Kidney (tissue), 11 donors: Measurements from ENCODE around the gene FKBP9. TPM values are rescaled to one million over a fixed set of nuclear protein-coding genes. Genes with fewer than 3 reads are reported as not detected.
"Not testable (repeated sequence)": the region's sequence is repeated elsewhere in the genome, so short reads cannot be mapped to it uniquely, and the experiment has no call there.

Experiments
- DNase-seq, 5 donors: peaks; one replicate each; pipeline ENCODE4 v3.0.0-alpha.2; 2013 to 2020
- FAIRE-seq: peaks from 2 replicates; lab custom pipeline; 2012; peaks lifted over from hg19 to GRCh38; lab: Jason Lieb, UNC
- H3K27ac ChIP-seq, 2 donors: one replicate each; pipeline ENCODE4 v1.7.0; 2013; ENCODE audit warnings: low read depth in 2 of 2, low read length in 2 of 2, inconsistent platforms in 1 of 2
- H3K27me3 ChIP-seq: one replicate; pipeline ENCODE4 v1.7.1; 2013; ENCODE audit warnings: low read length, inconsistent platforms; ENCODE audit not compliant: control insufficient read depth, insufficient read depth
- H3K36me3 ChIP-seq, 3 donors: one replicate each; pipeline versions ENCODE4 v1.7.0 to v1.7.1; 2013; ENCODE audit warnings: low read length in 3 of 3, control low read depth in 1 of 3, inconsistent platforms in 1 of 3; ENCODE audit not compliant: insufficient read depth in 3 of 3, control insufficient read depth in 2 of 3
- H3K4me1 ChIP-seq, 3 donors: one replicate each; pipeline versions ENCODE4 v1.7.0 to v1.7.1; 2013; ENCODE audit warnings: low read length in 3 of 3, inconsistent platforms in 1 of 3, low read depth in 1 of 3; ENCODE audit not compliant: control insufficient read depth in 2 of 3, insufficient read depth in 2 of 3
- H3K4me3 ChIP-seq, 3 donors: one replicate each; pipeline versions ENCODE4 v1.7.0 to v1.8.1; 2013; ENCODE audit warnings: low read length in 3 of 3, control low read depth in 1 of 3, inconsistent platforms in 1 of 3
- H3K9ac ChIP-seq, 3 donors: one replicate each; pipeline versions ENCODE4 v1.7.0 to v1.7.1; 2013; ENCODE audit warnings: low read length in 3 of 3, control low read depth in 1 of 3, inconsistent platforms in 1 of 3
- H3K9me3 ChIP-seq, 3 donors: one replicate each; pipeline versions ENCODE4 v1.7.0 to v1.7.1; 2013; ENCODE audit warnings: low read length in 3 of 3, control low read depth in 1 of 3, inconsistent platforms in 1 of 3; ENCODE audit not compliant: control insufficient read depth in 2 of 3, insufficient read depth in 1 of 3
- intact Hi-C: fragments of 100-400 bp; cut with DNase I; formaldehyde crosslinking; loops from one replicate; pipeline ENCODE4 v1.11.1; 2022
- polyA plus RNA-seq: library from polyadenylated mRNA; stranded (reverse); fragments of 350-450 nt; fragmentation: Illumina TruSeq; extraction: RNeasy Lipid Tissue Mini Kit (QIAGEN cat#74804); gene quantifications from one replicate; pipeline ENCODE4 v1.2.3, GENCODE V29; 2014; ENCODE audit warnings: low read depth, low replicate concordance; ENCODE audit not compliant: insufficient read depth
- total RNA-seq: library from RNA; stranded (reverse); fragmentation: NEBNext Ultra II Directional; extraction: Animal tissue kit (Norgen Biotek cat#: 25700); gene quantifications from one replicate; pipeline ENCODE4 v1.2.1, GENCODE V29; 2021
- donor health status: control.
- donor health status: control.
- donor health status: DM: yes; HTN: yes; CAD: no.
- donor health status: Normal renal cell carcinoma (clear cell type).

FKBP9 gene
- total and polyA plus RNA-seq, 2 donors from 2014 or later, result 55.1 to 109 TPM

DNA sequence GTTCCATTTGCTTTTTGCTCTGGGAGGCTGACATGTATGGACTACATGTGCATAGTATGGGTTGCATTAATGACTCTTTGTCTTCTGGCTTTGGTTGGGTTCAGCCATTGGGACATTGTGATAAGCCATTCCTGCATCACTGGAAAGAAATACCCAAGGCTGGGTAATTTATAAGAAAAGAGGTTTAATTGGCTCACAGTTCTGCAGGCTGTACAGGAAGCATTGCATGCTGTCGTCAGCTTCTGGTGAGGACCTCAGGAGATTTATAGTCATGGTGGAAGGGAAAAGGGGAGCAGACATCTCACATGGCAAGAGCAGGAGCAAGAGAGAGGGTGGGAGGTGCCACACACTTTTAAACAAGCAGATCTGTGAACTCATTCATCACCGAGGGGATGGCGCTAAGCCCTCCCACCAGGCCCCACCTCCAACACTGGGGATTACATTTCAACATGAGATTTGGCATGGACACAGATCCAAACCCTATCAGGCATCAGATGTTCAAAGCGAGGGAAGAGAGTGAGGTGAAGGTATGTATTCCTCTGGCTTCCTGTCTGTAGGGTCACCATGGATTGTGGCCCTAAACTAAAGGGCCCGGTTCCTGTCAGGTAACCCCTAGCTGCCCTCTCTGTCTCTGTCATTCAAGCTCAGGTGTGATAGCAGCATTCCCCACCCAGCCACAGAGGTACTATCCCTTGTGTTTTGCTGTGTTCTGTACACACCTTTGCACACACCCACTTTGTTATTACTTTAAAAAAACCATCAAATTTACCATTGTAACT lies 9.4 kb downstream of the FKBP9 start:
- H3K27ac ChIP-seq, H3K9me3 ChIP-seq, intact Hi-C loops, H3K4me1 ChIP-seq, H3K36me3 ChIP-seq, H3K9ac ChIP-seq, H3K27me3 ChIP-seq, FAIRE-seq, H3K4me3 ChIP-seq, DNase-seq: not testable (repeated sequence)

DNA sequence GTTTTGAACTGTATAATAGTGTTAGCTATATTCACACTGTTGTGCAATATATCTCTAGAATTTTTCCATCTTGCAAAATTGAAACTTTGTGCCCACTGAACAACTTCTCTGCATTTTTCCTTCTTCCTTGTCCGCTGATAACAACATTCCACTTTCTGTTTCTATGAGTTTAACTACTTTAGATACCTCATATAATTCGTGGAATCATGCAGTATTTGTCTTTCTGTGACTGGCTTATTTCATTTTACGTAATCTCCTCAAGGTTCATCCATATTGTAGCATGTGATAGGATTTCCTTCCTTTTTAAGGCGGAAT lies 10.0 kb downstream of the FKBP9 start:
- H3K27me3 ChIP-seq, DNase-seq, H3K27ac ChIP-seq, H3K4me1 ChIP-seq, H3K9ac ChIP-seq, FAIRE-seq, H3K4me3 ChIP-seq, H3K36me3 ChIP-seq, H3K9me3 ChIP-seq, intact Hi-C loops: not testable (repeated sequence)

DNA sequence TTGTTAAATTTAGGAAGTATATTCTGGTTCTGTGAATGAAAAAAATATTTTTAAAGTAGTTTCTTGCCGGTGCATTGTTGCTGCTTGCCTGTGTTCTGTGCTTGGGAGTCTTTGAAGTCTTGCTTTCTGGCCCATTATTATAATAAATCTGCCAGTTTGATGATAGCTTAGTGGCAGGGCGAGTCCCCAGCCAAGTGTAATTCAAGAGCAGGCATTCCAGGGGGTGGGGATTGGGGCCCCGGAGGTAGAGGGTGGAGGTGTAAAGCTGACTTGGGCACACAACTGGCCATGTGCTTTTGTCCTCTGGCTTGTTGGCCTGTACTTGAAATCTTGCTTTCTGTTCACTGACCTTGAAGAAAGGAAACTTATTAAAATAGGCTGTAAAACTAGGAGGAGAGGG lies 14.7 kb downstream of the FKBP9 start:
- H3K9me3 ChIP-seq, H3K4me1 ChIP-seq, H3K36me3 ChIP-seq, H3K9ac ChIP-seq, H3K4me3 ChIP-seq, H3K27ac ChIP-seq, FAIRE-seq, intact Hi-C loops, H3K27me3 ChIP-seq: not testable (repeated sequence)
- peak in 3 of 5 donors; percentile 12 to 62 (median 24) for DNase-seq

DNA sequence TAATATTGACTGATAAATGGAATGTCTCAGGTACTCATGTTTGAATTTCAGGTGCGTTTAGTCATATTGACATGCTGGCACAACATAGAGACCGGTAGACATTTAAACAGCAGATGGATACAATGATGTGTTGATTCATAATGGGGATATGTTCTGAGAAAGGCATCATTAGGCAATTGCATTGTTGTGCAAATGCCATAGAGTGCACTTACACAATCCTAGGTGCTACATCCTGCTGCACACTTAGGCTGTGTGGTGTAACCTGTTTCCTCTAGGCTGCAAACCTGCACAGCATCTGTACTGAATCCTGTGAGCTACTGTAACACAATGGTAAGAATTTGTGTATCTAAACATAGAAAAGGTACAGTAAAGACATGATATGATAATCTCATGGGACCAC lies 19.9 kb downstream of the FKBP9 start:
- H3K4me1 ChIP-seq, H3K9ac ChIP-seq, H3K27me3 ChIP-seq, H3K36me3 ChIP-seq, H3K27ac ChIP-seq, FAIRE-seq, DNase-seq, H3K4me3 ChIP-seq, H3K9me3 ChIP-seq, intact Hi-C loops: not testable (repeated sequence)

DNA sequence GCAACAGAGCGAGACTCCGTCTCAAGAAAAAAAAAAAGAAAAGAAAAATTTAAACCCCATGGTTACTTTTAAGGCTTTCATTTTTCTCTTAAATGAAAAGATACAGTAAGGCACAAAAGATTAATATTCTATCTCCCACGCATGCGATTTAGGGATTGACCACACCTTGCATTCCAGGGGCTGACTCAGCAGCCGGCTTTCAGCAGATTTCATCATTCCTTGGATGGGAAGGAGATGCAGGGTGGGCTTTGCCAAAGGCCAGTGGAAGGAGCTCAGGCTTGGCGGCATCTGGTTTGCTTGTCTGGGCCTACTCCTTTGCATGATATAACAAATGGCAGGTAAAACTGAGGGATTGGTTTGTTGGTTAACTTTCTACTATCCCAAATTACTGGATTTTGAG lies 22.0 kb downstream of the FKBP9 start:
- intact Hi-C loops, H3K4me3 ChIP-seq, H3K9ac ChIP-seq, DNase-seq, H3K9me3 ChIP-seq, H3K4me1 ChIP-seq, FAIRE-seq, H3K36me3 ChIP-seq, H3K27me3 ChIP-seq, H3K27ac ChIP-seq: not testable (repeated sequence)

DNA sequence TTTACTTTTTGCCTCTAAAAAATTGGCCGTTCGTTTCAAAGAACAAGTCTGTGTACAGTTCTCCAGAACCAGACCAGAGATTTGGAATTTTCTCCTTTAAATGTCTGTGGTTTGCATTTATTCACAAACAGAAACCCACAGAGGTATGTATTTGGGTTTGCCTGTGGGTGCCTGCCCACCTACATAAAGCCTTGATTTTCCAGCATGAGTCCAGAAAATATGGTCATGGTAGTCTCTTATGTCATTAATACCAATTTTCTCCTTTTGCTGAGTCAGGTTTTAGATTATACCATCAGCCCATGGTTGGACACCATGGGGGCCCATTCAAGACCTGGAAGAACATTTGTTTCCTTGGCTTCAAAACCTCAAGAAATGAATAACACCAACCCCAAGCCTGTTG lies 22.7 kb downstream of the FKBP9 start:
- H3K9me3 ChIP-seq, H3K27me3 ChIP-seq, H3K4me3 ChIP-seq, H3K27ac ChIP-seq, DNase-seq, FAIRE-seq, intact Hi-C loops, H3K4me1 ChIP-seq, H3K9ac ChIP-seq, H3K36me3 ChIP-seq: not testable (repeated sequence)

DNA sequence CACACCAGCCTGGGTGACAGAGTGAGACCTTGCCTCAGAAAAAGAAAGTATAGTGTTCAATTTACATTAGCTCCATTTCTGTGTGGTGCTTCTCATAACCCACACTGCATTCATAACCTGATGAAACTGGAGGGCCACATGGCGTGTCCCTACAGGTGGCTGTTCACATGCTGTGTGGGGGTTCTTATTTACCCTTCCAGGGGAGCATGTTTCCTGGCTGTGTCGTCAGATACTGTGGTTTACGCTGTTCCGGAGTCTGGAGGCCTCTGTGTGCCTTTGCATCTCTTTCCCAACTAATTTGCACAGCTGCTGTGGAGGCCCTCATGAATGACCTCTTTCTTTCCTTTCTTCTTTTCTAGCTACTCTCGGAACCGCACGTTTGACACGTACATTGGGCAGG lies 30.9 kb downstream of the FKBP9 start:
- DNase-seq, H3K9me3 ChIP-seq, H3K9ac ChIP-seq, H3K27me3 ChIP-seq, FAIRE-seq, H3K4me3 ChIP-seq, intact Hi-C loops, H3K27ac ChIP-seq, H3K4me1 ChIP-seq, H3K36me3 ChIP-seq: not testable (repeated sequence)

DNA sequence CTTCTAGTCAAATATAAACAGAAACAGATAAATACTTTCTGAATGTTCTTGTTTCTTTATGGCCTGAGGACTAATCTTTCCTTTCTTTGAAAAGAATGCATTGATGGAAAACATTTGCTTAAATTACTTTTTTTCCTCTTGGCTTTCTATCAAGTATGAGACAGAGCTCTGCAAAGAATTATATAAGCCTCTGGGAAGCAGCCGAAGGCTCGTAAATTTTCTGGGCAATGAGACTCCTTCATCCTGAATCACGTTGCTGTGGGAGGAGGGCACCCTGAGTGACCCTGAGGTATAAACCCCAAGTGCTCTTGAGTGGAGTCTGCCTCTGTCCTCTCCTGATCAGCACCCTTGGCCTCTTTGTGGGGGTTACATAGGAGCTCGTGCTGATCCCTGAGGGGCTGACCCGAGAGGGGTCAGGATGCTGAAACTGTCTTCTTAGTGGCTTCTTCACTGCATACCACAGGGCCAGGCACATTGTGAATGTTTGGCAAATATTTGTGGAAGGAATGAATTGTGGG lies 33.9 kb downstream of the FKBP9 start:
- intact Hi-C loops, FAIRE-seq: not testable (repeated sequence)
- DNase-seq, result peak in 2 of 5 donors; percentile 49 to 76

More for the DNA sequence above, 33.9 kb downstream of the FKBP9 start:
- H3K4me3 ChIP-seq, H3K4me1 ChIP-seq, H3K9me3 ChIP-seq, H3K27ac ChIP-seq, H3K36me3 ChIP-seq, H3K9ac ChIP-seq, H3K27me3 ChIP-seq: not testable (repeated sequence)
